GM12801 (cell line): ENCODE results near the gene RPS6KB2.

Experiments used
- TF ChIP-seq, protein P1 (sequence below): IDR thresholded peaks from one replicate; pipeline ENCODE4 v1.5.1; 2011; ENCODE audit warnings: control low read depth; ENCODE audit not compliant: insufficient read length; ENCODE audit errors: extremely low read depth

Gene RPS6KB2

GRCh38 chr11:67410369-67410831 is 17.9 kb upstream of the RPS6KB2 start:
- TF ChIP-seq, protein P1, sequence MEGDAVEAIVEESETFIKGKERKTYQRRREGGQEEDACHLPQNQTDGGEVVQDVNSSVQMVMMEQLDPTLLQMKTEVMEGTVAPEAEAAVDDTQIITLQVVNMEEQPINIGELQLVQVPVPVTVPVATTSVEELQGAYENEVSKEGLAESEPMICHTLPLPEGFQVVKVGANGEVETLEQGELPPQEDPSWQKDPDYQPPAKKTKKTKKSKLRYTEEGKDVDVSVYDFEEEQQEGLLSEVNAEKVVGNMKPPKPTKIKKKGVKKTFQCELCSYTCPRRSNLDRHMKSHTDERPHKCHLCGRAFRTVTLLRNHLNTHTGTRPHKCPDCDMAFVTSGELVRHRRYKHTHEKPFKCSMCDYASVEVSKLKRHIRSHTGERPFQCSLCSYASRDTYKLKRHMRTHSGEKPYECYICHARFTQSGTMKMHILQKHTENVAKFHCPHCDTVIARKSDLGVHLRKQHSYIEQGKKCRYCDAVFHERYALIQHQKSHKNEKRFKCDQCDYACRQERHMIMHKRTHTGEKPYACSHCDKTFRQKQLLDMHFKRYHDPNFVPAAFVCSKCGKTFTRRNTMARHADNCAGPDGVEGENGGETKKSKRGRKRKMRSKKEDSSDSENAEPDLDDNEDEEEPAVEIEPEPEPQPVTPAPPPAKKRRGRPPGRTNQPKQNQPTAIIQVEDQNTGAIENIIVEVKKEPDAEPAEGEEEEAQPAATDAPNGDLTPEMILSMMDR: no peak

GRCh38 chr11:67410984-67411784 is 17.1 kb upstream of the RPS6KB2 start:
- TF ChIP-seq, protein P1: no peak

GRCh38 chr11:67411785-67412152 is 16.5 kb upstream of the RPS6KB2 start:
- TF ChIP-seq, protein P1: no peak

DNA sequence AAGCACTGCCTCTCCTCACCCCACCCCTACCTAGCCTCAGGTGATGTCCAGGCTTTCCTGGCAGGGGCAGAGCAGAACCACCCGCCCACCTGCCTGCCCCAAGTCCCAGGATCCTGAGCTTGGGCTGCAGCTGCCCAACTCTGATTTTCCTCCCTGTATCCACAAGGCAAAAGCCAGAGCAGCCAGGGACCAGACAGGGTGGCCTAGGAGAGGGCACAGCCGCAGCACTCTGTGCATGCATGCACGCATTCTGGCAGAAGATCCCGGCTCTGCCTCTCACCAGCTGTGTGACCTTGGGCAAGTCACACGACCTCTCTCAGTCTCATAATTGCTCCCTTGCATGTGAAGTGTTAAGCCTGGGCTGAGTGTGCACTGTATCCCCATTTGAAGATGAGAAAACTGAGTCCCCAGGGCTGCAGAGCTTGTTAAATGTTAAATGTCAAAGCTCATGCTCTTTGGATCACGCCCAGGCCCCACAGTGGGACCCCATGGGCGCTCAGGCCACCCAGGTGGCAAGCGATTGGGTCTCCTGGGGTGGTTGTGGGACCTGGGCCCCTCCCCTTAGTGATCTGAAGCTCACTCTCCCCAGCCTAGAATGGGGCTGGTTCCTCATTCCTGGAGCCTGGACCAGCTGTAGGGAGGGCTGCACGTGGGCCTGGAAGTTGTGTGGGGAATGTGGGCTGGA is 15.7 kb upstream of the RPS6KB2 start:
- TF ChIP-seq, protein P1: no peak

DNA sequence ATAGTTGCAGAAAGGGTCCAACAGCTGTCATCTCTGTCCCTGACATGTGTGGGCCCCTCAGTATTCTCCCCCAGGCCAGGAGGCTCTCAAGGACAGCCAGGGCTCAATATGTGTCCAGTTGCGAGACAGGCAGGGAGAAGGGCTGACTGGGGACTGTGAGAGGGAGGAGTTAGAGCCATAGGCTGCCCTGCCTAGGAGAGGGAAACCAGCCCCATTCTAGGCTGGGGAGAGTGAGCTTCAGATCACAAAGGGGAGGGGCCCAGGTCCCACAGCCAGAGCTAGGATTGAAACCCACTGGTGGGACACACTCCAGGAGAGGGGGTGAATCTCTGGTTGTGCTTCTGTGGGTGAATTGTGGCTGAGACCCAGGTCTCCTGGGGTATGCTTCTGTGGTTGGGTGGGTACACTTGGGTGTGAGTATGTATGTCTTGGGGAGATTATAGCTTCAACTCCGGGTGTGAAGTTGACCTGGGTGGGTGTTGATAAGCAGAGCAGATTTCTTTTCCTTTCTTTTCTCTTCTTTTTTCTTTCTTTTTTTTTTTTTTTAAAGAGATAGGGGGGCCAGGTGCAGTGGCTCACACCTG is 14.9 kb upstream of the RPS6KB2 start:
- TF ChIP-seq, protein P1: no peak

- TF ChIP-seq, protein P1: no peak
These were observed 12.6 kb upstream of the RPS6KB2 start, which contains the start of gene CARNS1 for GRCh38 chr11:67415501-67416304. Gene CARNS1 (plus strand): TSS chr11:67415678. CDS start chr11:67416200, 522 bp downstream.
